Astrocyte of the cerebellum (primary cell): Measurements from ENCODE around the gene CHRNA1.

Experiments used
- DNase-seq: peaks from one replicate; pipeline ENCODE4 v3.0.0-alpha.2; 2011; ENCODE audit warnings: low read depth
- H3K4me3 ChIP-seq: 2 replicates; pipeline ENCODE4 v1.5.1; 2011; ENCODE audit warnings: mild to moderate bottlenecking, low read depth, low read length, moderate library complexity
- CTCF ChIP-seq: IDR thresholded peaks from 2 replicates; pipeline ENCODE4 v1.5.1; 2012; ENCODE audit warnings: low read length, low read depth, moderate library complexity, mild to moderate bottlenecking; ENCODE audit errors: missing control alignments
- in situ Hi-C: cut with HindIII; loops from 2 replicates; pipeline ENCODE4 v1.10.0; 2017; ENCODE audit warnings: low sequenced_read_pairs

CHRNA1 gene

GRCh38 chr2:174728096-174728495 lies 36.2 kb downstream of the CHRNA1 start:
- H3K4me3 ChIP-seq = no peak overlapping the region
- no peak for TF ChIP-seq CTCF
- in situ Hi-C loops = no loop called here
- no peak for DNase-seq

- in situ Hi-C loops = no loop called here
- no peak for DNase-seq
- no peak for TF ChIP-seq CTCF
- H3K4me3 ChIP-seq = no peak overlapping the region
Observed at GRCh38 chr2:174726212-174726611, 38.1 kb downstream of the CHRNA1 start.

- no peak overlapping the region for H3K4me3 ChIP-seq
- TF ChIP-seq CTCF = no peak
- in situ Hi-C loops = no loop called here
- no peak for DNase-seq
Observed at GRCh38 chr2:174722942-174723592, 41.2 kb downstream of the CHRNA1 start.

- in situ Hi-C loops = no loop called here
- no peak for DNase-seq
- H3K4me3 ChIP-seq = no peak overlapping the region
- no peak for TF ChIP-seq CTCF
Observed at GRCh38 chr2:174719016-174719415, 45.3 kb downstream of the CHRNA1 start.

GRCh38 chr2:174718591-174718990 lies 45.7 kb downstream of the CHRNA1 start:
- in situ Hi-C loops = no loop called here
- DNase-seq = no peak
- no peak for TF ChIP-seq CTCF
- no peak overlapping the region for H3K4me3 ChIP-seq

- no peak overlapping the region for H3K4me3 ChIP-seq
- no peak for TF ChIP-seq CTCF
- in situ Hi-C loops = no loop called here
- DNase-seq = no peak
Observed at GRCh38 chr2:174717916-174718315, 46.4 kb downstream of the CHRNA1 start.

GRCh38 chr2:174717273-174717672 lies 47.0 kb downstream of the CHRNA1 start:
- no peak for TF ChIP-seq CTCF
- no peak overlapping the region for H3K4me3 ChIP-seq
- in situ Hi-C loops = no loop called here
- DNase-seq = peak; percentile 57
